A549 (cell line): ENCODE measurements around the gene FOXK1. TPM values are rescaled to one million over a fixed set of nuclear protein-coding genes. Genes with fewer than 3 reads are reported as not detected.

Experiments
- ATAC-seq, 2 experiments: fragments of 200-7000 bp in 1 of 2; fragments of >200 bp in 1 of 2; cut with Nextera tagmentation in 1 of 2; cut with Tn5 transposase in 1 of 2; 3 replicates each; pipeline versions ENCODE4 v1.8.0 to v1.9.1; 2018 to 2020; ENCODE audit warnings: mild to moderate bottlenecking in 1 of 2, moderate library complexity in 1 of 2
- CTCF ChIA-PET: fragments of 300-600 bp; sonication (Branson Sonifier 250); formaldehyde crosslinking; extraction: SDS; loops from one replicate; lab custom pipeline; 2021; ENCODE audit warnings: antibody characterized with exemption, inconsistent platforms; lab: Yijun Ruan, JAX
- POLR2A ChIA-PET: fragments of 350-600 bp; formaldehyde crosslinking; extraction: SDS; loops from one replicate; lab custom pipeline; 2021; ENCODE audit warnings: antibody characterized with exemption, inconsistent platforms; lab: Yijun Ruan, JAX
- DNase-seq, 2 experiments: peaks; one replicate each; pipeline versions ENCODE4 v3.0.0 to v3.0.0-alpha.2; 2011 to 2016; ENCODE audit warnings: low read depth in 1 of 2, low spot score in 1 of 2
- FAIRE-seq: peaks from 2 replicates; lab custom pipeline; 2011; peaks lifted over from hg19 to GRCh38; lab: Jason Lieb, UNC
- H3K27ac ChIP-seq, 2 experiments: fragments of >200 bp; sonication (Bioruptor Twin); formaldehyde crosslinking; 3 replicates each; pipeline ENCODE4 v1.5.1; 2016 to 2017
- H3K4me1 ChIP-seq: fragments of >200 bp; sonication (Bioruptor Twin); formaldehyde crosslinking; 3 replicates; pipeline ENCODE4 v1.6.1; 2016
- H3K4me2 ChIP-seq: fragments of >200 bp; sonication (Bioruptor Twin); formaldehyde crosslinking; 3 replicates; pipeline ENCODE4 v1.6.1; 2016
- H3K4me3 ChIP-seq: fragments of >200 bp; sonication (Bioruptor Twin); formaldehyde crosslinking; 3 replicates; pipeline ENCODE4 v1.5.1; 2016
- H3K9me3 ChIP-seq: fragments of >200 bp; sonication (Bioruptor Twin); formaldehyde crosslinking; 3 replicates; pipeline ENCODE4 v1.6.1; 2016
- BHLHE40 ChIP-seq: IDR thresholded peaks from 2 replicates; pipeline ENCODE4 v1.6.1; 2012; ENCODE audit warnings: low read depth, low read length, inconsistent platforms
- CBX8 ChIP-seq: fragments of 200-600 bp; sonication (generic); IDR thresholded peaks from 2 replicates; pipeline ENCODE4 v1.6.1; 2016
- CHD2 ChIP-seq: fragments of 150-350 bp; IDR thresholded peaks from 2 replicates; pipeline ENCODE4 v1.6.1; 2014; ENCODE audit warnings: low read length; ENCODE audit not compliant: partially characterized antibody
- CHD4 ChIP-seq: fragments of 200-600 bp; sonication (generic); IDR thresholded peaks from 2 replicates; pipeline ENCODE4 v1.6.1; 2016; ENCODE audit warnings: antibody characterized with exemption, mild to moderate bottlenecking, borderline replicate concordance
- EP300 ChIP-seq, 2 experiments: fragments of >200 bp; sonication (Bioruptor Twin); formaldehyde crosslinking; IDR thresholded peaks; 2 replicates in 1 of 2; 3 replicates in 1 of 2; pipeline ENCODE4 v1.6.1; 2016 to 2017
- FOXS1 ChIP-seq: fragments of 250-450 bp; sonication (Bioruptor Pico); IDR thresholded peaks from 2 replicates; pipeline ENCODE4 v1.5.0; 2020; ENCODE audit warnings: mild to moderate bottlenecking, moderate library complexity
- GATA3 ChIP-seq: IDR thresholded peaks from 2 replicates; pipeline ENCODE4 v1.6.1; 2012; ENCODE audit warnings: borderline replicate concordance
- HDAC2 ChIP-seq: fragments of 200-600 bp; sonication (generic); IDR thresholded peaks from 2 replicates; pipeline ENCODE4 v1.6.1; 2016
- HOXB13 ChIP-seq: fragments of 250-450 bp; sonication (Bioruptor Pico); IDR thresholded peaks from 2 replicates; pipeline ENCODE4 v1.5.0; 2020; ENCODE audit warnings: low read depth, mild to moderate bottlenecking, moderate library complexity
- HOXB5 ChIP-seq: fragments of 250-450 bp; sonication (Bioruptor Pico); IDR thresholded peaks from 2 replicates; pipeline ENCODE4 v1.5.0; 2020; ENCODE audit warnings: mild to moderate bottlenecking, moderate library complexity
- JUNB ChIP-seq: fragments of >200 bp; sonication (Bioruptor Twin); formaldehyde crosslinking; IDR thresholded peaks from 2 replicates; pipeline ENCODE4 v1.6.1; 2016
- MAFK ChIP-seq: fragments of 450-650 bp; IDR thresholded peaks from 2 replicates; pipeline ENCODE4 v1.6.1; 2014; ENCODE audit not compliant: partially characterized antibody
- RARB ChIP-seq: fragments of 250-450 bp; sonication (Bioruptor Pico); IDR thresholded peaks from 2 replicates; pipeline ENCODE4 v1.8.0; 2021; ENCODE audit warnings: mild to moderate bottlenecking, moderate library complexity
- SMC3 ChIP-seq: fragments of >200 bp; sonication (Bioruptor Twin); formaldehyde crosslinking; IDR thresholded peaks from 3 replicates; pipeline ENCODE4 v1.6.1; 2018; ENCODE audit warnings: inconsistent platforms
- SREBF2 ChIP-seq: fragments of 450-650 bp; IDR thresholded peaks from 2 replicates; pipeline ENCODE4 v1.6.1; 2014; ENCODE audit warnings: mild to moderate bottlenecking, moderate library complexity
- ZC3H11A ChIP-seq: fragments of 450-650 bp; IDR thresholded peaks from 2 replicates; pipeline ENCODE4 v1.6.1; 2014; ENCODE audit warnings: antibody characterized with exemption, mild to moderate bottlenecking
- ZNF302 ChIP-seq: fragments of 250-450 bp; sonication (Bioruptor Pico); IDR thresholded peaks from 2 replicates; pipeline ENCODE4 v1.9.0; 2021; ENCODE audit warnings: inconsistent platforms, mild to moderate bottlenecking, moderate library complexity
- WGBS: methylation state at CpG from one replicate; pipeline ENCODE4 v1.1.6; 2017; ENCODE audit errors: missing lambda C conversion rate; 5-methylcytosine and 5-hydroxymethylcytosine counted together
- polyA plus RNA-seq, 4 experiments: library from polyadenylated mRNA; depleted of rRNA in 3 of 4; stranded (reverse); fragments of >200 nt; fragmentation: RNase III in 1 of 4; extraction: RNeasy Plus Mini Kit Qiagen cat#74134 plus additional on column Dnase treatment in 1 of 4; gene quantifications; 2 replicates in 3 of 4; 3 replicates in 1 of 4; pipeline ENCODE4 v1.2.3, GENCODE V29; 2011 to 2017
- TF ChIP-seq, protein P1 (sequence below): fragments of 250-450 bp; sonication (Bioruptor Pico); IDR thresholded peaks from 2 replicates; pipeline ENCODE4 v1.5.0; 2020; ENCODE audit warnings: low read depth, mild to moderate bottlenecking, moderate library complexity
- TF ChIP-seq, protein P2 (sequence below): IDR thresholded peaks from 2 replicates; pipeline ENCODE4 v1.6.1; 2012
- TF ChIP-seq, protein P3 (sequence below): fragments of 150-350 bp; IDR thresholded peaks from 2 replicates; pipeline ENCODE4 v1.6.1; 2014; ENCODE audit warnings: low read depth, mild to moderate bottlenecking, low read length
- TF ChIP-seq, protein P4 (sequence below): fragments of >200 bp; sonication (Bioruptor Twin); formaldehyde crosslinking; IDR thresholded peaks from 2 replicates; pipeline ENCODE4 v1.6.1; 2016
- TF ChIP-seq, protein P5 (sequence below): fragments of 200-600 bp; sonication (generic); IDR thresholded peaks from 2 replicates; pipeline ENCODE4 v1.6.1; 2016; ENCODE audit warnings: antibody characterized with exemption, mild to moderate bottlenecking, moderate library complexity

FOXK1 gene
- polyA plus RNA-seq, 2 of the 4 experiments (the other 2 are of a cell fraction): 6.8 to 10.9 TPM

DNA sequence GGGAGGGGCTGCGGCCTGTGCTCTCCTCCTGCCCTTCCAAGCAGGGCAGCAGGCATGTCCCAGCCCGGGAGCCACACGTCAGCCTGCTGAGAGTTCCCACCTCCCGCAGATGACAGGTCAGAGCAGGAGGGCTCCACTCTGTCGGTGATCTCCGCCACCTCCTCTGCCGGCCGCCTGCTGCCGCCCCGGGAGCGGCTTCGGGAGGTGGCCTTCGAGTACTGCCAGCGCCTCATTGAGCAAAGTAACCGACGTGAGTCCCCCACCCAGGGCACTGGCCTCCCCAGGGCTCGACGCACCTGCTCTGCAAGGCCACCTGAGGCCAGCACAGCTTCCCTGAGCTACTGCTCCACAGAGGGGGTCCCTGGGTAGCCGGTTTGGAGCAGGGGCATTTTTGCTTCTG, 102.7 kb downstream of the FOXK1 start:
- POLR2A ChIA-PET: interaction anchor here (1.4 kb wide), 1 partner anchor 9 kb away, joined by 4 read pairs; the partner anchor contains the start of gene AP5Z1
- TF ChIP-seq, protein P1, sequence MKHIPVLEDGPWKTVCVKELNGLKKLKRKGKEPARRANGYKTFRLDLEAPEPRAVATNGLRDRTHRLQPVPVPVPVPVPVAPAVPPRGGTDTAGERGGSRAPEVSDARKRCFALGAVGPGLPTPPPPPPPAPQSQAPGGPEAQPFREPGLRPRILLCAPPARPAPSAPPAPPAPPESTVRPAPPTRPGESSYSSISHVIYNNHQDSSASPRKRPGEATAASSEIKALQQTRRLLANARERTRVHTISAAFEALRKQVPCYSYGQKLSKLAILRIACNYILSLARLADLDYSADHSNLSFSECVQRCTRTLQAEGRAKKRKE (CRISPR knock-in tag): no peak
- TF ChIP-seq SMC3: no peak
- TF ChIP-seq GATA3: no peak
- TF ChIP-seq ZNF302 (CRISPR knock-in tag): no peak
- no peak for TF ChIP-seq FOXS1 (CRISPR knock-in tag)
- no peak for TF ChIP-seq HDAC2
- TF ChIP-seq BHLHE40: no peak
- TF ChIP-seq, protein P2, sequence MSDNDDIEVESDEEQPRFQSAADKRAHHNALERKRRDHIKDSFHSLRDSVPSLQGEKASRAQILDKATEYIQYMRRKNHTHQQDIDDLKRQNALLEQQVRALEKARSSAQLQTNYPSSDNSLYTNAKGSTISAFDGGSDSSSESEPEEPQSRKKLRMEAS: no peak
- TF ChIP-seq, protein P3, sequence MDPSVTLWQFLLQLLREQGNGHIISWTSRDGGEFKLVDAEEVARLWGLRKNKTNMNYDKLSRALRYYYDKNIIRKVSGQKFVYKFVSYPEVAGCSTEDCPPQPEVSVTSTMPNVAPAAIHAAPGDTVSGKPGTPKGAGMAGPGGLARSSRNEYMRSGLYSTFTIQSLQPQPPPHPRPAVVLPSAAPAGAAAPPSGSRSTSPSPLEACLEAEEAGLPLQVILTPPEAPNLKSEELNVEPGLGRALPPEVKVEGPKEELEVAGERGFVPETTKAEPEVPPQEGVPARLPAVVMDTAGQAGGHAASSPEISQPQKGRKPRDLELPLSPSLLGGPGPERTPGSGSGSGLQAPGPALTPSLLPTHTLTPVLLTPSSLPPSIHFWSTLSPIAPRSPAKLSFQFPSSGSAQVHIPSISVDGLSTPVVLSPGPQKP: no peak
- TF ChIP-seq SREBF2: no peak
- TF ChIP-seq EP300 (IDR thresholded peaks at IDR 0.05): no peak
- TF ChIP-seq MAFK: no peak
- TF ChIP-seq HOXB5: no peak
- no peak for TF ChIP-seq CHD2
- no peak for TF ChIP-seq ZC3H11A
- TF ChIP-seq, protein P4, sequence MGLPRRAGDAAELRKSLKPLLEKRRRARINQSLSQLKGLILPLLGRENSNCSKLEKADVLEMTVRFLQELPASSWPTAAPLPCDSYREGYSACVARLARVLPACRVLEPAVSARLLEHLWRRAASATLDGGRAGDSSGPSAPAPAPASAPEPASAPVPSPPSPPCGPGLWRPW: no peak
- no peak for TF ChIP-seq CBX8
- no peak for TF ChIP-seq JUNB
- no peak for TF ChIP-seq CHD4
- TF ChIP-seq, all 56 proteins: peak for 0
- Histone ChIP-seq H3K27ac (no peak overlapping the region), H3K4me2 (no peak overlapping the region), H3K4me1 (no peaks in the 10 kb centered on the region), H3K9me3 (no peaks in the 10 kb centered on the region), H3K4me3 (no peak overlapping the region)
- 88% methylated on average over 13 of the region's 19 CpGs for WGBS
- DNase-seq (no peak), ATAC-seq (no peak), FAIRE-seq (no peak)
- CTCF ChIA-PET: interaction anchor here (1.9 to 2.8 kb wide), 2 partner anchors 14 to 98 kb away, joined by 9 to 12 read pairs; partner anchors contain the start of gene RADIL

DNA sequence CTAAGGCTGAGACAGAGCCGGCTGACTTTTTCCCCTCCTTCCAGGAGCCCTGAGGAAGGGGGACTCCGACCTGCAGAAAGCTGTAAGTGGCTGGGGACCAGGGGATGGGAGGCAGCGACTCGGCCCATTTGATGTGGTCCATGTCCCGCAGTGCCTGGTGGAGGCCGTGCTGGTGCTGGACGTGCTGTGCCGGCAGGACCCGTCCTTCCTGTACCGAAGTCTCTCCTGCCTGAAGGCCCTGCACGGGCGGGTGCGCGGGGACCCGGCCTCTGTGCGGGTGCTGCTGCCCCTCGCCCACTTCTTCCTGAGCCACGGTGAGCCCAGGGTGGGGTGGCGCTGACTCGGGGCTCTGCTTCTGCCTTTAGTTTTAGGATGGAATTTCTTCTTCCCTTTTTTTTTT, 103.3 kb downstream of the FOXK1 start:
- ATAC-seq: no peak
- no peak for DNase-seq
- FAIRE-seq: no peak
- TF ChIP-seq CHD2: no peak
- TF ChIP-seq, protein P5, sequence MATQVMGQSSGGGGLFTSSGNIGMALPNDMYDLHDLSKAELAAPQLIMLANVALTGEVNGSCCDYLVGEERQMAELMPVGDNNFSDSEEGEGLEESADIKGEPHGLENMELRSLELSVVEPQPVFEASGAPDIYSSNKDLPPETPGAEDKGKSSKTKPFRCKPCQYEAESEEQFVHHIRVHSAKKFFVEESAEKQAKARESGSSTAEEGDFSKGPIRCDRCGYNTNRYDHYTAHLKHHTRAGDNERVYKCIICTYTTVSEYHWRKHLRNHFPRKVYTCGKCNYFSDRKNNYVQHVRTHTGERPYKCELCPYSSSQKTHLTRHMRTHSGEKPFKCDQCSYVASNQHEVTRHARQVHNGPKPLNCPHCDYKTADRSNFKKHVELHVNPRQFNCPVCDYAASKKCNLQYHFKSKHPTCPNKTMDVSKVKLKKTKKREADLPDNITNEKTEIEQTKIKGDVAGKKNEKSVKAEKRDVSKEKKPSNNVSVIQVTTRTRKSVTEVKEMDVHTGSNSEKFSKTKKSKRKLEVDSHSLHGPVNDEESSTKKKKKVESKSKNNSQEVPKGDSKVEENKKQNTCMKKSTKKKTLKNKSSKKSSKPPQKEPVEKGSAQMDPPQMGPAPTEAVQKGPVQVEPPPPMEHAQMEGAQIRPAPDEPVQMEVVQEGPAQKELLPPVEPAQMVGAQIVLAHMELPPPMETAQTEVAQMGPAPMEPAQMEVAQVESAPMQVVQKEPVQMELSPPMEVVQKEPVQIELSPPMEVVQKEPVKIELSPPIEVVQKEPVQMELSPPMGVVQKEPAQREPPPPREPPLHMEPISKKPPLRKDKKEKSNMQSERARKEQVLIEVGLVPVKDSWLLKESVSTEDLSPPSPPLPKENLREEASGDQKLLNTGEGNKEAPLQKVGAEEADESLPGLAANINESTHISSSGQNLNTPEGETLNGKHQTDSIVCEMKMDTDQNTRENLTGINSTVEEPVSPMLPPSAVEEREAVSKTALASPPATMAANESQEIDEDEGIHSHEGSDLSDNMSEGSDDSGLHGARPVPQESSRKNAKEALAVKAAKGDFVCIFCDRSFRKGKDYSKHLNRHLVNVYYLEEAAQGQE: no peak
- no peak for TF ChIP-seq HOXB13 (CRISPR knock-in tag)
- TF ChIP-seq RARB: no peak
- 96% methylated on average over 17 of the region's 20 CpGs for whole genome bisulfite sequencing
- Histone ChIP-seq H3K4me2 (no peak overlapping the region), H3K27ac (no peak overlapping the region), H3K4me1 (no peaks in the 10 kb centered on the region), H3K4me3 (no peak overlapping the region), H3K9me3 (no peaks in the 10 kb centered on the region)
- ChIA-PET POLR2A (interaction anchor here (1.4 kb wide), 1 partner anchor 10 kb away, joined by 4 read pairs; the partner anchor contains the start of gene AP5Z1), CTCF (interaction anchor here (1.2 to 2.8 kb wide), 3 partner anchors 13 to 98 kb away, joined by 3 to 12 read pairs (median 9); partner anchors contain the start of gene RADIL)
